ENCODE data around the gene COX7A2L. TPM values are rescaled to one million over a fixed set of nuclear protein-coding genes. Genes with fewer than 3 reads are reported as not detected.

The COX7A2L gene
- total and polyA plus RNA-seq, 2 of the 8 experiments (the other 6 are each of a cell fraction or from before 2014, with no cell fraction given), result 85.6 to 114 TPM

DNA sequence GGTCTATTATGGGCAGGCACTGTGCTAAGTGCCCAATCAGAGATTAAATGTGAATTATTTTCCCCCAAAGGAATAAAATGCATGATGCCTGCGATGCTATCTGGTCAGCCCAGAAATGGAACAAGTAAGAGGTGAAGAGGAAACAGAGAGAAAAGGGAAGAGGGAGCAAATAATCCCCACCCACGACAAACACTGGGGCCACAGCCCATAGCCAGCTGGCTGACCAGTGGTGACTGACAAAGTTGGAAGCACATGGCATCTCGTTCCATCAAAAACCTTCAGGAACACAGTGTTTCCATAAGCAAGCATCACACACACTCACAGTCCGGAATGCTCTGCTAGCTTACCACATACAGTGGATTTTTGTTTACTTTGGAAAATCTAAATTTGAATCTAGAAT lies 21.1 kb upstream of the COX7A2L start (continued):
- TF ChIP-seq, protein P1, sequence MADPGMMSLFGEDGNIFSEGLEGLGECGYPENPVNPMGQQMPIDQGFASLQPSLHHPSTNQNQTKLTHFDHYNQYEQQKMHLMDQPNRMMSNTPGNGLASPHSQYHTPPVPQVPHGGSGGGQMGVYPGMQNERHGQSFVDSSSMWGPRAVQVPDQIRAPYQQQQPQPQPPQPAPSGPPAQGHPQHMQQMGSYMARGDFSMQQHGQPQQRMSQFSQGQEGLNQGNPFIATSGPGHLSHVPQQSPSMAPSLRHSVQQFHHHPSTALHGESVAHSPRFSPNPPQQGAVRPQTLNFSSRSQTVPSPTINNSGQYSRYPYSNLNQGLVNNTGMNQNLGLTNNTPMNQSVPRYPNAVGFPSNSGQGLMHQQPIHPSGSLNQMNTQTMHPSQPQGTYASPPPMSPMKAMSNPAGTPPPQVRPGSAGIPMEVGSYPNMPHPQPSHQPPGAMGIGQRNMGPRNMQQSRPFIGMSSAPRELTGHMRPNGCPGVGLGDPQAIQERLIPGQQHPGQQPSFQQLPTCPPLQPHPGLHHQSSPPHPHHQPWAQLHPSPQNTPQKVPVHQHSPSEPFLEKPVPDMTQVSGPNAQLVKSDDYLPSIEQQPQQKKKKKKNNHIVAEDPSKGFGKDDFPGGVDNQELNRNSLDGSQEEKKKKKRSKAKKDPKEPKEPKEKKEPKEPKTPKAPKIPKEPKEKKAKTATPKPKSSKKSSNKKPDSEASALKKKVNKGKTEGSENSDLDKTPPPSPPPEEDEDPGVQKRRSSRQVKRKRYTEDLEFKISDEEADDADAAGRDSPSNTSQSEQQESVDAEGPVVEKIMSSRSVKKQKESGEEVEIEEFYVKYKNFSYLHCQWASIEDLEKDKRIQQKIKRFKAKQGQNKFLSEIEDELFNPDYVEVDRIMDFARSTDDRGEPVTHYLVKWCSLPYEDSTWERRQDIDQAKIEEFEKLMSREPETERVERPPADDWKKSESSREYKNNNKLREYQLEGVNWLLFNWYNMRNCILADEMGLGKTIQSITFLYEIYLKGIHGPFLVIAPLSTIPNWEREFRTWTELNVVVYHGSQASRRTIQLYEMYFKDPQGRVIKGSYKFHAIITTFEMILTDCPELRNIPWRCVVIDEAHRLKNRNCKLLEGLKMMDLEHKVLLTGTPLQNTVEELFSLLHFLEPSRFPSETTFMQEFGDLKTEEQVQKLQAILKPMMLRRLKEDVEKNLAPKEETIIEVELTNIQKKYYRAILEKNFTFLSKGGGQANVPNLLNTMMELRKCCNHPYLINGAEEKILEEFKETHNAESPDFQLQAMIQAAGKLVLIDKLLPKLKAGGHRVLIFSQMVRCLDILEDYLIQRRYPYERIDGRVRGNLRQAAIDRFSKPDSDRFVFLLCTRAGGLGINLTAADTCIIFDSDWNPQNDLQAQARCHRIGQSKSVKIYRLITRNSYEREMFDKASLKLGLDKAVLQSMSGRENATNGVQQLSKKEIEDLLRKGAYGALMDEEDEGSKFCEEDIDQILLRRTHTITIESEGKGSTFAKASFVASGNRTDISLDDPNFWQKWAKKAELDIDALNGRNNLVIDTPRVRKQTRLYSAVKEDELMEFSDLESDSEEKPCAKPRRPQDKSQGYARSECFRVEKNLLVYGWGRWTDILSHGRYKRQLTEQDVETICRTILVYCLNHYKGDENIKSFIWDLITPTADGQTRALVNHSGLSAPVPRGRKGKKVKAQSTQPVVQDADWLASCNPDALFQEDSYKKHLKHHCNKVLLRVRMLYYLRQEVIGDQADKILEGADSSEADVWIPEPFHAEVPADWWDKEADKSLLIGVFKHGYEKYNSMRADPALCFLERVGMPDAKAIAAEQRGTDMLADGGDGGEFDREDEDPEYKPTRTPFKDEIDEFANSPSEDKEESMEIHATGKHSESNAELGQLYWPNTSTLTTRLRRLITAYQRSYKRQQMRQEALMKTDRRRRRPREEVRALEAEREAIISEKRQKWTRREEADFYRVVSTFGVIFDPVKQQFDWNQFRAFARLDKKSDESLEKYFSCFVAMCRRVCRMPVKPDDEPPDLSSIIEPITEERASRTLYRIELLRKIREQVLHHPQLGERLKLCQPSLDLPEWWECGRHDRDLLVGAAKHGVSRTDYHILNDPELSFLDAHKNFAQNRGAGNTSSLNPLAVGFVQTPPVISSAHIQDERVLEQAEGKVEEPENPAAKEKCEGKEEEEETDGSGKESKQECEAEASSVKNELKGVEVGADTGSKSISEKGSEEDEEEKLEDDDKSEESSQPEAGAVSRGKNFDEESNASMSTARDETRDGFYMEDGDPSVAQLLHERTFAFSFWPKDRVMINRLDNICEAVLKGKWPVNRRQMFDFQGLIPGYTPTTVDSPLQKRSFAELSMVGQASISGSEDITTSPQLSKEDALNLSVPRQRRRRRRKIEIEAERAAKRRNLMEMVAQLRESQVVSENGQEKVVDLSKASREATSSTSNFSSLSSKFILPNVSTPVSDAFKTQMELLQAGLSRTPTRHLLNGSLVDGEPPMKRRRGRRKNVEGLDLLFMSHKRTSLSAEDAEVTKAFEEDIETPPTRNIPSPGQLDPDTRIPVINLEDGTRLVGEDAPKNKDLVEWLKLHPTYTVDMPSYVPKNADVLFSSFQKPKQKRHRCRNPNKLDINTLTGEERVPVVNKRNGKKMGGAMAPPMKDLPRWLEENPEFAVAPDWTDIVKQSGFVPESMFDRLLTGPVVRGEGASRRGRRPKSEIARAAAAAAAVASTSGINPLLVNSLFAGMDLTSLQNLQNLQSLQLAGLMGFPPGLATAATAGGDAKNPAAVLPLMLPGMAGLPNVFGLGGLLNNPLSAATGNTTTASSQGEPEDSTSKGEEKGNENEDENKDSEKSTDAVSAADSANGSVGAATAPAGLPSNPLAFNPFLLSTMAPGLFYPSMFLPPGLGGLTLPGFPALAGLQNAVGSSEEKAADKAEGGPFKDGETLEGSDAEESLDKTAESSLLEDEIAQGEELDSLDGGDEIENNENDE (IDR thresholded peaks at IDR 0.05; ENCODE audit: insufficient replicate concordance, low read length), result no peak
- TF ChIP-seq, protein P2, sequence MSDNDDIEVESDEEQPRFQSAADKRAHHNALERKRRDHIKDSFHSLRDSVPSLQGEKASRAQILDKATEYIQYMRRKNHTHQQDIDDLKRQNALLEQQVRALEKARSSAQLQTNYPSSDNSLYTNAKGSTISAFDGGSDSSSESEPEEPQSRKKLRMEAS (IDR thresholded peaks at IDR 0.05), result no peak
- no peak for TF ChIP-seq EGR1 (IDR thresholded peaks at IDR 0.05; ENCODE audit: borderline replicate concordance, low read depth, low read length)
- TF ChIP-seq, protein P3, sequence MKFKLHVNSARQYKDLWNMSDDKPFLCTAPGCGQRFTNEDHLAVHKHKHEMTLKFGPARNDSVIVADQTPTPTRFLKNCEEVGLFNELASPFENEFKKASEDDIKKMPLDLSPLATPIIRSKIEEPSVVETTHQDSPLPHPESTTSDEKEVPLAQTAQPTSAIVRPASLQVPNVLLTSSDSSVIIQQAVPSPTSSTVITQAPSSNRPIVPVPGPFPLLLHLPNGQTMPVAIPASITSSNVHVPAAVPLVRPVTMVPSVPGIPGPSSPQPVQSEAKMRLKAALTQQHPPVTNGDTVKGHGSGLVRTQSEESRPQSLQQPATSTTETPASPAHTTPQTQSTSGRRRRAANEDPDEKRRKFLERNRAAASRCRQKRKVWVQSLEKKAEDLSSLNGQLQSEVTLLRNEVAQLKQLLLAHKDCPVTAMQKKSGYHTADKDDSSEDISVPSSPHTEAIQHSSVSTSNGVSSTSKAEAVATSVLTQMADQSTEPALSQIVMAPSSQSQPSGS (IDR thresholded peaks at IDR 0.05; ENCODE audit: low read length), result no peak
- TF ChIP-seq GTF2F1 (IDR thresholded peaks at IDR 0.05; ENCODE audit: borderline replicate concordance, low read depth, low read length), result no peak
- no peak for TF ChIP-seq CEBPB (IDR thresholded peaks at IDR 0.05; ENCODE audit: low read depth, low read length)

Measured in H1 (cell line).